HepG2 (cell line): ENCODE measurements around the gene BIVM. TPM values are rescaled to one million over a fixed set of nuclear protein-coding genes. Genes with fewer than 3 reads are reported as not detected.

Experiments
- ARNT2 ChIP-seq: sonication (generic); formaldehyde crosslinking; IDR thresholded peaks from 2 replicates; pipeline ENCODE4 v1.8.0; 2022; ENCODE audit warnings: mild to moderate bottlenecking, low read depth, missing genetic modification reagents, moderate library complexity
- ATM ChIP-seq: fragments of 450-650 bp; IDR thresholded peaks from 2 replicates; pipeline ENCODE4 v1.7.1; 2017; ENCODE audit warnings: mild to moderate bottlenecking, borderline replicate concordance
- FOXJ3 ChIP-seq: sonication (generic); formaldehyde crosslinking; IDR thresholded peaks from 2 replicates; pipeline ENCODE4 v1.4.0; 2020; ENCODE audit warnings: missing genetic modification reagents, mild to moderate bottlenecking, borderline replicate concordance
- GATAD2A ChIP-seq: IDR thresholded peaks from 2 replicates; pipeline ENCODE4 v1.6.1; 2016
- HHEX ChIP-seq: IDR thresholded peaks from 2 replicates; pipeline ENCODE4 v1.6.1; 2016; ENCODE audit warnings: control low read depth
- MTERF4 ChIP-seq: sonication (generic); formaldehyde crosslinking; IDR thresholded peaks from 2 replicates; pipeline ENCODE4 v1.8.0; 2023; ENCODE audit warnings: mild to moderate bottlenecking, missing genetic modification reagents
- NFYB ChIP-seq: sonication (generic); formaldehyde crosslinking; IDR thresholded peaks from 2 replicates; pipeline ENCODE4 v1.4.0; 2020; ENCODE audit warnings: missing genetic modification reagents
- SMAD3 ChIP-seq: sonication (generic); formaldehyde crosslinking; IDR thresholded peaks from 2 replicates; pipeline ENCODE4 v1.4.0; 2020; ENCODE audit warnings: missing genetic modification reagents
- SP1 ChIP-seq, 2 experiments: fragments of 450-650 bp in 1 of 2; sonication (generic) in 1 of 2; formaldehyde crosslinking in 1 of 2; IDR thresholded peaks; 2 replicates each; pipeline versions ENCODE4 v1.4.0 to v1.6.1; 2016 to 2020; ENCODE audit warnings: missing genetic modification reagents in 1 of 2
- SUZ12 ChIP-seq: fragments of 150-350 bp; IDR thresholded peaks from 2 replicates; pipeline ENCODE4 v1.6.1; 2014; ENCODE audit warnings: low read depth, low read length
- SYNCRIP ChIP-seq: fragments of 200-400 bp; formaldehyde crosslinking; IDR thresholded peaks from 2 replicates; pipeline ENCODE4 v1.6.1; 2018; ENCODE audit warnings: mild to moderate bottlenecking, low read depth, low read length; ENCODE audit not compliant: insufficient read depth
- ZFP36L1 ChIP-seq: sonication (generic); formaldehyde crosslinking; IDR thresholded peaks from 2 replicates; pipeline ENCODE4 v1.8.0; 2022; ENCODE audit warnings: mild to moderate bottlenecking, missing genetic modification reagents, moderate library complexity
- ZNF367 ChIP-seq: sonication (generic); formaldehyde crosslinking; IDR thresholded peaks from 2 replicates; pipeline ENCODE4 v1.4.0; 2020; ENCODE audit warnings: missing genetic modification reagents, borderline replicate concordance
- ZNF512B ChIP-seq: sonication (generic); formaldehyde crosslinking; IDR thresholded peaks from 2 replicates; pipeline ENCODE4 v1.5.1; 2020; ENCODE audit warnings: missing genetic modification reagents, mild to moderate bottlenecking, borderline replicate concordance
- ZNF772 ChIP-seq: sonication (generic); formaldehyde crosslinking; IDR thresholded peaks from 2 replicates; pipeline ENCODE4 v1.5.0; 2020; ENCODE audit warnings: mild to moderate bottlenecking, missing genetic modification reagents
- ZNF775 ChIP-seq: sonication (generic); formaldehyde crosslinking; IDR thresholded peaks from 2 replicates; pipeline ENCODE4 v1.4.0; 2020; ENCODE audit warnings: missing genetic modification reagents, mild to moderate bottlenecking, moderate library complexity, borderline replicate concordance
- ZNF776 ChIP-seq: sonication (generic); formaldehyde crosslinking; IDR thresholded peaks from 2 replicates; pipeline ENCODE4 v1.4.0; 2020; ENCODE audit warnings: mild to moderate bottlenecking, missing genetic modification reagents
- ZSCAN22 ChIP-seq: sonication (generic); formaldehyde crosslinking; IDR thresholded peaks from 2 replicates; pipeline ENCODE4 v1.4.0; 2020; ENCODE audit warnings: mild to moderate bottlenecking, missing genetic modification reagents
- polyA plus RNA-seq, 8 experiments: library from polyadenylated mRNA; depleted of rRNA in 3 of 8; stranded (reverse) in 7 of 8; unstranded in 1 of 8; fragments of >200 nt; fragmentation: Illumina TruSeq in 4 of 8; extraction: Trizol in 4 of 8; gene quantifications; 2 replicates each; pipeline versions ENCODE4 v1.2.1 to v1.2.3, GENCODE V29; 2011 to 2016; ENCODE audit warnings: low read depth in 4 of 8, missing spikeins in 1 of 8, mixed read lengths in 1 of 8; ENCODE audit not compliant: insufficient read depth in 1 of 8
- total RNA-seq, 5 experiments: library from RNA; depleted of rRNA; stranded (reverse); fragments of >200 nt; fragmentation: Illumina TruSeq; extraction: Trizol; gene quantifications; 2 replicates each; pipeline ENCODE4 v1.2.3, GENCODE V29; 2016; ENCODE audit warnings: low read depth in 1 of 5

BIVM gene
- total and polyA plus RNA-seq, 2 of the 13 experiments (the other 11 are each of a cell fraction or from before 2014, with no cell fraction given), result 10.4 to 15.8 TPM

- 0 out of 2 replicates have a peak, but pooled peaks have one; percentile 30 for TF ChIP-seq ZNF775 (CRISPR knock-in tag)
- TF ChIP-seq HHEX (CRISPR knock-in tag), result no peak
- TF ChIP-seq SUZ12, result no peak
- peak; percentile 69; the same call in 1 of the 2 replicates for TF ChIP-seq FOXJ3
- TF ChIP-seq SYNCRIP, result no peak
- 0 out of 2 replicates have a peak, but pooled peaks have one; percentile 58 for TF ChIP-seq MTERF4 (CRISPR knock-in tag)
- peak; percentile 65 for TF ChIP-seq NFYB (CRISPR knock-in tag)
- TF ChIP-seq ZSCAN22 (CRISPR knock-in tag), result no peak
- TF ChIP-seq ATM, result no peak
- peak; percentile 87; the same call in 1 of the 2 replicates for TF ChIP-seq ARNT2 (CRISPR knock-in tag)
- peak; percentile 73 for TF ChIP-seq GATAD2A (CRISPR knock-in tag)
- peak; percentile 89 for TF ChIP-seq SMAD3
- 0 out of 2 replicates have a peak, but pooled peaks have one; percentile 6 for TF ChIP-seq ZFP36L1 (CRISPR knock-in tag)
- peak; percentile 58; the same call in 1 of the 2 replicates for TF ChIP-seq ZNF776
- peak; percentile 60 for TF ChIP-seq ZNF772 (CRISPR knock-in tag)
- no peak for TF ChIP-seq SP1 (IDR thresholded peaks at IDR 0.05)
- TF ChIP-seq SP1 (CRISPR knock-in tag; IDR thresholded peaks at IDR 0.05), result peak; percentile 91
- TF ChIP-seq ZNF512B (CRISPR knock-in tag), result no peak
- no peak for TF ChIP-seq ZNF367 (CRISPR knock-in tag)
Measured at GRCh38 chr13:102845630-102846260, 46.8 kb downstream of the BIVM start, which contains the start of gene ERCC5 (continued).
